Fibroblast of lung (primary cell): ENCODE results near the gene ZFTA.
"Not testable (repeated sequence)": the region's sequence is repeated elsewhere in the genome, so short reads cannot be mapped to it uniquely, and the experiment has no call there.

Experiments used
- CTCF ChIP-seq, 2 donors: IDR thresholded peaks in 1 of 2; conservative IDR thresholded peaks in 1 of 2; 1 replicate in 1 of 2; 2 replicates in 1 of 2; pipeline ENCODE4 v1.5.1; 2011 to 2012; ENCODE audit warnings: low read length in 2 of 2, control low read depth in 1 of 2, inconsistent platforms in 1 of 2, low read depth in 1 of 2, mild to moderate bottlenecking in 1 of 2
- EZH2 ChIP-seq: IDR thresholded peaks from 2 replicates; pipeline ENCODE4 v1.5.1; 2012; ENCODE audit warnings: low read length, control low read depth, mild to moderate bottlenecking; ENCODE audit errors: missing control alignments

- not testable (repeated sequence) for TF ChIP-seq CTCF (conservative IDR thresholded peaks at IDR 0.05 in 1 of 2, IDR thresholded peaks at IDR 0.05 in 1 of 2; ENCODE audit: low read depth in 1 of 2, low read length in 2 of 2); EZH2
Observed at GRCh38 chr11:63810383-63810782, 41.8 kb upstream of the ZFTA start.
